Measurements from ENCODE around the gene WDR41. TPM values are rescaled to one million over a fixed set of nuclear protein-coding genes. Genes with fewer than 3 reads are reported as not detected.

The WDR41 gene
- total and polyA plus RNA-seq, 2 of the 4 experiments (the other 2 are of a cell fraction), result 38.1 to 72.1 TPM

- H3K4ac ChIP-seq (ENCODE audit: low read depth, low read length), result no peak overlapping the region
- no peak overlapping the region for H4K5ac ChIP-seq (ENCODE audit: low read depth, low read length)
- WGBS, 2 experiments (ENCODE audit: extremely low coverage in 2 of 2, insufficient read length in 1 of 2), result no CpG with 5 or more reads among the region's 13 CpGs
- H3K9me1 ChIP-seq (ENCODE audit: insufficient read depth, low read length), result 0 out of 2 replicates have a peak, but pooled peaks cover 5% of the 10 kb centered on the region
- no TSS peak for BruUV-seq (replicated peaks)
- H3K9ac ChIP-seq (ENCODE audit: low read depth, low read length), result no peak overlapping the region
- no peak overlapping the region for H3K18ac ChIP-seq (ENCODE audit: low read depth, low read length)
- DNase-seq, result peak; percentile 45
- H3K27ac ChIP-seq (ENCODE audit: insufficient read depth, low read length), result no peak overlapping the region
- no peaks in the 10 kb centered on the region for H3K36me3 ChIP-seq (ENCODE audit: control insufficient read depth, insufficient read depth, low read length)
- no peak overlapping the region for H3K4me3 ChIP-seq (ENCODE audit: insufficient read depth, low read depth, low read length)
- no peaks in the 10 kb centered on the region for H3K79me1 ChIP-seq (ENCODE audit: low read depth in 1 of 2, low read length in 2 of 2)
- no peak overlapping the region for H3K4me2 ChIP-seq (ENCODE audit: low read depth, low read length)
- no peaks in the 10 kb centered on the region for H4K20me1 ChIP-seq (ENCODE audit: insufficient read depth, low read length)
- intact Hi-C loops (cut with micrococcal nuclease) (no loop called here), dilution Hi-C loops (cut with HindIII; ENCODE audit: low sequenced_read_pairs, unreplicated experiment) (no loop called here), in situ Hi-C loops (cut with MboI; ENCODE audit: low sequenced_read_pairs) (no loop called here)
- H3K23ac ChIP-seq (ENCODE audit: low read depth, low read length), result no peak overlapping the region
- CTCF ChIA-PET, result no interaction called here
- no peak overlapping the region for H2AK9ac ChIP-seq (replicated peaks; ENCODE audit: low read depth, low read length, poor library complexity)
- H3K56ac ChIP-seq (ENCODE audit: extremely low read depth, insufficient read depth, low read length), result no peak overlapping the region
- no peaks in the 10 kb centered on the region for H3K9me3 ChIP-seq (ENCODE audit: control insufficient read depth, insufficient read depth, low read length)
- H2AK5ac ChIP-seq (ENCODE audit: low read depth, low read length), result no peak overlapping the region
- no peaks in the 10 kb centered on the region for H3K4me1 ChIP-seq (ENCODE audit: control insufficient read depth, insufficient read depth, low read length)
- H2AFZ ChIP-seq (replicated peaks; ENCODE audit: low read length, poor library complexity), result peak overlapping the region; percentile 62
- peak; percentile 40; the same call in 1 of the 2 replicates for ATAC-seq (ENCODE audit: low read depth)
- H2BK20ac ChIP-seq (ENCODE audit: low read depth, low read length), result no peak overlapping the region
- H3K14ac ChIP-seq (replicated peaks; ENCODE audit: low read depth, low read length), result no peak overlapping the region
- POLR2A ChIA-PET (ENCODE audit: unreplicated experiment), result no interaction called here
- no peak overlapping the region for H2BK5ac ChIP-seq (ENCODE audit: low read depth, low read length, poor library complexity, severe bottlenecking)
- TF ChIP-seq MXI1 (IDR thresholded peaks at IDR 0.05; ENCODE audit: borderline replicate concordance, low read depth, low read length) (no peak), NFE2L2 (IDR thresholded peaks at IDR 0.05; ENCODE audit: low read depth, low read length) (no peak), RCOR1 (IDR thresholded peaks at IDR 0.05; ENCODE audit: insufficient replicate concordance, low read length) (no peak), BHLHE40 (IDR thresholded peaks at IDR 0.05; ENCODE audit: low read depth, low read length) (no peak)
- no peak overlapping the region for H4K91ac ChIP-seq (ENCODE audit: insufficient read depth, low read depth, low read length)
- H4K8ac ChIP-seq (ENCODE audit: low read depth in 2 of 2, low read length in 2 of 2), result no peak overlapping the region; a peak in 1 of 4 replicates
- H2BK15ac ChIP-seq (ENCODE audit: low read depth, low read length), result no peak overlapping the region
- H3K27me3 ChIP-seq (ENCODE audit: control insufficient read depth, insufficient read depth, low read length), result 0 out of 2 replicates have a peak, but pooled peaks cover 2% of the 10 kb centered on the region
- no peak overlapping the region for H2BK120ac ChIP-seq (ENCODE audit: low read depth, low read length)
Observed at GRCh38 chr5:77418601-77419581, 73.2 kb downstream of the WDR41 start.

Data from IMR-90 (cell line).